Neural cell (in vitro differentiated cells): ENCODE measurements around the gene ZCCHC24.

ENCODE experiments used
- CTCF ChIP-seq: fragments of 450-650 bp; IDR thresholded peaks from 2 replicates; pipeline ENCODE4 v1.5.1; 2014; ENCODE audit warnings: antibody characterized with exemption, mild to moderate bottlenecking, moderate library complexity; ENCODE audit not compliant: poor library complexity, severe bottlenecking
- EP300 ChIP-seq: fragments of 450-650 bp; conservative IDR thresholded peaks from 2 replicates; pipeline ENCODE4 v1.6.1; 2014; ENCODE audit warnings: antibody characterized with exemption, mild to moderate bottlenecking, moderate library complexity; ENCODE audit not compliant: poor library complexity, severe bottlenecking
- RAD21 ChIP-seq: fragments of 450-650 bp; conservative IDR thresholded peaks from 2 replicates; pipeline ENCODE4 v1.6.1; 2014; ENCODE audit warnings: antibody characterized with exemption, mild to moderate bottlenecking, moderate library complexity
- SMC3 ChIP-seq: fragments of 450-650 bp; conservative IDR thresholded peaks from 2 replicates; pipeline ENCODE4 v1.6.1; 2014; ENCODE audit warnings: antibody characterized with exemption, mild to moderate bottlenecking, moderate library complexity; ENCODE audit not compliant: poor library complexity

DNA sequence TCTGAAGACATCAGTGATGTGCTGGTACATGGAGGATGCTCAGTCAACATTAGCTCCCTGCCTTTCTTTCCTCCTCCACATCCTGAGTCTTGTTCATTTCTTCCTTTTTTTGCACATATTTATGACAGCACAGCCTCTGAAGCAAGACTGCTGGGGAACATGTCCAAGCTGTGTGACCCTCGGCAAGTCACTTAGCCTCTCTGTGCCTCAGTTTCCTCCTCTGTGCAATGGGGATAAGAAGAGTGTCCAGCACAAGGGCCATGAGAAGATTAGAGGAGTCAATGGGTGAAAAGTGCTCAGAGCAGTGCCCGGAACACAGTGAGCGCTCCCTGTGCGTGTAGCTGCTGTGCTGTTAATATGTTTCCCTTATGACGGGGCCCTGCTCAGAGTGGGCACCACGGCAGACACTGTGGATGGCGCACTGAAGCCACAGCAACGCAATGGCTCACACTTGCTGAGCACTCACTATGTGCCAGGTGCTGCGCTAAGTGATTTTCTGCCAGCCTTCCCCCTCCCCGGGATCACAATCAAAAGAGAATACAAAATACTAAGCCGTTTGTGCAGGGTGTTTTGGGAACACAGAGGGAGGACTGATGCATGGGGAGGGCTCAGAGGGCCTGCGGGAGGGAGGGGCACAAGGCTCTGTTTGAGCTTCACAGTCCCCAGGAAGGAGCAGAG, 28.7 kb downstream of the ZCCHC24 start:
- TF ChIP-seq EP300 (no peak), CTCF (no peak), RAD21 (no peak), SMC3 (no peak)
